Cardiac fibroblast (primary cell): ENCODE results near the gene LRRC7.

Experiments used
- DNase-seq, 2 donors: peaks; one replicate each; pipeline versions ENCODE4 v3.0.0 to v3.0.0-alpha.2; 2010; ENCODE audit warnings: low read depth in 2 of 2
- H3K4me3 ChIP-seq, 2 donors: replicated peaks in 1 of 2; 1 replicate in 1 of 2; 2 replicates in 1 of 2; pipeline ENCODE4 v1.5.1; 2011; ENCODE audit warnings: low read depth in 2 of 2, low read length in 2 of 2, mild to moderate bottlenecking in 2 of 2, moderate library complexity in 1 of 2
- TF ChIP-seq, protein P1 (sequence below): IDR thresholded peaks from one replicate; pipeline ENCODE4 v1.5.1; 2011; ENCODE audit warnings: low read depth, mild to moderate bottlenecking, low read length, inconsistent platforms

The LRRC7 gene

DNA sequence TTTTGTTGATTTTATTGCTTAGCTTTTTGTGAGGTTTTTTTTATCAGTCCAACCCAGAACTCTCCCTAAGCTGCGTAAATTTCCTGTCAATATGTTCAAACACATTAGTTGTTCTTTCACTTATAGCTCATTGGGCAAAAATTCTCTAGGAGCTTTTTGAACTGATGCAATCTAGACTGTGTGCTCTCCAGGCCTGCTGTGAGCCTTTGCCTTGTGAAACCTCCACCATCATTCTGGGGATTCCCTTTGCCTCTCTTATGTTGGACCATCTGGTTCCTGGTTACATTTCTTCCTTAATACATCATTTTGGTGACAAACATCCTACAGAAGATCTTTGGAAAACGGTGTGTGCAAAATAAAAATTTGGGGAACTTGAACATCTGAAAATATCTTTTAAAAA is 247.2 kb downstream of the LRRC7 start:
- H3K4me3 ChIP-seq, result no peak overlapping the region
- TF ChIP-seq, protein P1, sequence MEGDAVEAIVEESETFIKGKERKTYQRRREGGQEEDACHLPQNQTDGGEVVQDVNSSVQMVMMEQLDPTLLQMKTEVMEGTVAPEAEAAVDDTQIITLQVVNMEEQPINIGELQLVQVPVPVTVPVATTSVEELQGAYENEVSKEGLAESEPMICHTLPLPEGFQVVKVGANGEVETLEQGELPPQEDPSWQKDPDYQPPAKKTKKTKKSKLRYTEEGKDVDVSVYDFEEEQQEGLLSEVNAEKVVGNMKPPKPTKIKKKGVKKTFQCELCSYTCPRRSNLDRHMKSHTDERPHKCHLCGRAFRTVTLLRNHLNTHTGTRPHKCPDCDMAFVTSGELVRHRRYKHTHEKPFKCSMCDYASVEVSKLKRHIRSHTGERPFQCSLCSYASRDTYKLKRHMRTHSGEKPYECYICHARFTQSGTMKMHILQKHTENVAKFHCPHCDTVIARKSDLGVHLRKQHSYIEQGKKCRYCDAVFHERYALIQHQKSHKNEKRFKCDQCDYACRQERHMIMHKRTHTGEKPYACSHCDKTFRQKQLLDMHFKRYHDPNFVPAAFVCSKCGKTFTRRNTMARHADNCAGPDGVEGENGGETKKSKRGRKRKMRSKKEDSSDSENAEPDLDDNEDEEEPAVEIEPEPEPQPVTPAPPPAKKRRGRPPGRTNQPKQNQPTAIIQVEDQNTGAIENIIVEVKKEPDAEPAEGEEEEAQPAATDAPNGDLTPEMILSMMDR, result no peak
- peak in 1 of 2 donors; percentile 43 for DNase-seq

- TF ChIP-seq, protein P1, result no peak
- DNase-seq, result peak in 1 of 2 donors; percentile 45
- H3K4me3 ChIP-seq, result no peak overlapping the region
Observed at GRCh38 chr1:69824932-69825331, 257.2 kb downstream of the LRRC7 start.

GRCh38 chr1:69827732-69828131 is 260.0 kb downstream of the LRRC7 start:
- TF ChIP-seq, protein P1, result no peak
- H3K4me3 ChIP-seq, result no peak overlapping the region
- no peak for DNase-seq

DNA sequence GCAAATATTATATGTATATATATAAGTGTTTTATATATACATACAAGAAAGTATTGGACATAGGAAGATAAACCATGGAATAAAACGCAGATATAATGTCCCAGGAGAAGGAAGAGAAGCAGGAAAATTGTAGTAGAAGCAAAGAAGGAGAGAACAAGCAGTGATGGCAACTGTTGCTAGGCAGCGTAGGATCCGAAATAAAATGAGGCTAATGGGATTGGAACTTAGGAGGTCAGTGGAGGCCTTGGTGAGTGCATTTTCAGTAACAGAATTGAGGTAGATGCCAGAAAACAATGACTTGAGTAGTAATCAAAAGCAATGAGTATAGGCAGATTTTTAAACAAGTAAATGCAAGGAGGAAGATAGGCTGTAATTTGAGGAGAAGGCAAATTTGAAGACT is 265.8 kb downstream of the LRRC7 start:
- H3K4me3 ChIP-seq, result no peak overlapping the region
- TF ChIP-seq, protein P1, result no peak
- no peak for DNase-seq

- DNase-seq, result no peak
- H3K4me3 ChIP-seq, result no peak overlapping the region
- TF ChIP-seq, protein P1, result no peak
Observed at GRCh38 chr1:69834336-69834735, 266.6 kb downstream of the LRRC7 start.

- H3K4me3 ChIP-seq, result no peak overlapping the region
- DNase-seq, result peak in 1 of 2 donors; percentile 31
- TF ChIP-seq, protein P1, result no peak
Observed at GRCh38 chr1:69835955-69836354, 268.2 kb downstream of the LRRC7 start.

GRCh38 chr1:69836971-69837636 is 269.4 kb downstream of the LRRC7 start:
- no peak overlapping the region for H3K4me3 ChIP-seq
- DNase-seq, result peak; percentile 27 to 61
- TF ChIP-seq, protein P1, result no peak
